ENCODE measurements around the gene LRRC3. TPM values are rescaled to one million over a fixed set of nuclear protein-coding genes. Genes with fewer than 3 reads are reported as not detected.

Gene LRRC3
- total and polyA plus RNA-seq, 2 of the 4 experiments (the other 2 are of a cell fraction), result under 0.01 to 0.38 TPM

DNA sequence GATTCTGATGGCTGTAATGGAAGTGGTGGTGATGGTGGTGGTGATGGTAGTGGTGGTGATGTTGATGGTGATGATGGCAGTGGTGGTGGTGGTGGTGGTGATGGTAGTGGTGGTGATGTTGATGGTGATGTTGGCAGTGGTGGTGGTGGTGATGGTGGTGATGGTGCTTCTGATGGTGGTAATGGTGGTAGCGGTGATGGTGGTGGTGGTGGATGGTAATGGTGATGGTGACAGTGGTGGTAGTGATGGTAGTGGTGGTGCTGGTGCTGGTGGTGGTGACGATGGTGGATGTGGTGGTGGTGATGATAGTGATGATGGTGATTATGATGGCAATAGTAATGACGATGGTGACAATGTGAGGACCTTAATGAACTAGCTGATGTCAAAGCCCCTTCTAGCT lies 35.6 kb upstream of the LRRC3 start:
- no peak overlapping the region for H3K4ac ChIP-seq (ENCODE audit: low read depth, low read length)
- peak overlapping the region; percentile 72 for H2BK5ac ChIP-seq (ENCODE audit: low read depth, low read length, poor library complexity, severe bottlenecking)
- H3K9me3 ChIP-seq (ENCODE audit: control insufficient read depth, insufficient read depth, low read length), result peaks cover 34% of the 10 kb centered on the region
- no peak overlapping the region for H4K8ac ChIP-seq (ENCODE audit: low read depth in 2 of 2, low read length in 2 of 2)
- H2AFZ ChIP-seq (replicated peaks; ENCODE audit: low read length, poor library complexity), result no peak overlapping the region
- POLR2A ChIA-PET (ENCODE audit: unreplicated experiment), result no interaction called here
- dilution Hi-C loops (cut with HindIII; ENCODE audit: low sequenced_read_pairs, unreplicated experiment) (no loop called here), intact Hi-C loops (cut with micrococcal nuclease) (no loop called here), in situ Hi-C loops (cut with MboI; ENCODE audit: low sequenced_read_pairs) (no loop called here)
- no peaks in the 10 kb centered on the region for H3K4me1 ChIP-seq (ENCODE audit: control insufficient read depth, insufficient read depth, low read length)
- H3K4me3 ChIP-seq (ENCODE audit: insufficient read depth, low read depth, low read length), result no peak overlapping the region
- ATAC-seq (ENCODE audit: low read depth) (no peak), DNase-seq (no peak)
- no peak overlapping the region for H3K27ac ChIP-seq (ENCODE audit: insufficient read depth, low read length)
- no peaks in the 10 kb centered on the region for H3K27me3 ChIP-seq (ENCODE audit: control insufficient read depth, insufficient read depth, low read length)
- H4K20me1 ChIP-seq (ENCODE audit: insufficient read depth, low read length), result no peaks in the 10 kb centered on the region
- H3K14ac ChIP-seq (replicated peaks; ENCODE audit: low read depth, low read length), result no peak overlapping the region
- H2BK20ac ChIP-seq (ENCODE audit: low read depth, low read length), result no peak overlapping the region
- H2BK120ac ChIP-seq (ENCODE audit: low read depth, low read length), result no peak overlapping the region
- H3K36me3 ChIP-seq (ENCODE audit: control insufficient read depth, insufficient read depth, low read length), result no peaks in the 10 kb centered on the region
- no peak overlapping the region for H4K5ac ChIP-seq (ENCODE audit: low read depth, low read length)
- H2BK15ac ChIP-seq (ENCODE audit: low read depth, low read length), result no peak overlapping the region
- no peak overlapping the region for H3K18ac ChIP-seq (ENCODE audit: low read depth, low read length)
- H3K9me1 ChIP-seq (ENCODE audit: insufficient read depth, low read length), result no peaks in the 10 kb centered on the region
- no peak overlapping the region for H3K23ac ChIP-seq (ENCODE audit: low read depth, low read length)
- no peaks in the 10 kb centered on the region for H3K79me1 ChIP-seq (ENCODE audit: low read depth in 1 of 2, low read length in 2 of 2)
- no peak overlapping the region for H3K56ac ChIP-seq (ENCODE audit: extremely low read depth, insufficient read depth, low read length)
- 50% methylated on average over 2 of the region's 3 CpGs; no CpG with 5 or more reads in 1 of the 2 experiments for WGBS, 2 experiments (ENCODE audit: extremely low coverage in 2 of 2, insufficient read length in 1 of 2)
- H4K91ac ChIP-seq (ENCODE audit: insufficient read depth, low read depth, low read length), result no peak overlapping the region
- TF ChIP-seq MAFK (IDR thresholded peaks at IDR 0.05; ENCODE audit: low read depth, low read length), result no peak
- no peak for TF ChIP-seq MXI1 (IDR thresholded peaks at IDR 0.05; ENCODE audit: borderline replicate concordance, low read depth, low read length)
- TF ChIP-seq RFX5 (IDR thresholded peaks at IDR 0.05; ENCODE audit: low read depth, low read length), result no peak
- no peak for TF ChIP-seq CHD1 (IDR thresholded peaks at IDR 0.05; ENCODE audit: low read depth, low read length)
- TF ChIP-seq CTCF (conservative IDR thresholded peaks at IDR 0.05; ENCODE audit: low read depth, low read length), result no peak
- TF ChIP-seq ELK1 (IDR thresholded peaks at IDR 0.05; ENCODE audit: borderline replicate concordance, low read depth, low read length), result no peak
- TF ChIP-seq RAD21 (IDR thresholded peaks at IDR 0.05; ENCODE audit: low read length), result no peak
- TF ChIP-seq SMC3 (IDR thresholded peaks at IDR 0.05; ENCODE audit: low read depth, low read length), result no peak
- no peak for TF ChIP-seq CEBPB (IDR thresholded peaks at IDR 0.05; ENCODE audit: low read depth, low read length)
- TF ChIP-seq RCOR1 (IDR thresholded peaks at IDR 0.05; ENCODE audit: insufficient replicate concordance, low read length), result no peak
- no peak for TF ChIP-seq POLR2A (IDR thresholded peaks at IDR 0.05; ENCODE audit: low read depth, low read length)
- TF ChIP-seq BHLHE40 (IDR thresholded peaks at IDR 0.05; ENCODE audit: low read depth, low read length), result no peak
- TF ChIP-seq MAZ (IDR thresholded peaks at IDR 0.05; ENCODE audit: borderline replicate concordance, low read depth, low read length), result no peak
- no peak for TF ChIP-seq NFE2L2 (IDR thresholded peaks at IDR 0.05; ENCODE audit: low read depth, low read length)
- TF ChIP-seq, protein P1, sequence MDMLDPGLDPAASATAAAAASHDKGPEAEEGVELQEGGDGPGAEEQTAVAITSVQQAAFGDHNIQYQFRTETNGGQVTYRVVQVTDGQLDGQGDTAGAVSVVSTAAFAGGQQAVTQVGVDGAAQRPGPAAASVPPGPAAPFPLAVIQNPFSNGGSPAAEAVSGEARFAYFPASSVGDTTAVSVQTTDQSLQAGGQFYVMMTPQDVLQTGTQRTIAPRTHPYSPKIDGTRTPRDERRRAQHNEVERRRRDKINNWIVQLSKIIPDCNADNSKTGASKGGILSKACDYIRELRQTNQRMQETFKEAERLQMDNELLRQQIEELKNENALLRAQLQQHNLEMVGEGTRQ (IDR thresholded peaks at IDR 0.05; ENCODE audit: low read depth, low read length), result no peak
- TF ChIP-seq FOS (IDR thresholded peaks at IDR 0.05; ENCODE audit: low read depth, low read length), result no peak
- H3K4me2 ChIP-seq (ENCODE audit: low read depth, low read length), result no peak overlapping the region
- no peak overlapping the region for H2AK5ac ChIP-seq (ENCODE audit: low read depth, low read length)
- H2AK9ac ChIP-seq (replicated peaks; ENCODE audit: low read depth, low read length, poor library complexity), result no peak overlapping the region
- BruUV-seq (replicated peaks), result no TSS peak
- H3K9ac ChIP-seq (ENCODE audit: low read depth, low read length), result no peak overlapping the region
- CTCF ChIA-PET, result no interaction called here

All from IMR-90 (cell line).